Brain microvascular endothelial cell (primary cell): ENCODE data around the gene RANGAP1.
"Not testable (repeated sequence)": the region's sequence is repeated elsewhere in the genome, so short reads cannot be mapped to it uniquely, and the experiment has no call there.

Experiments
- DNase-seq: peaks from one replicate; pipeline ENCODE4 v3.0.0-alpha.2; 2020
- H3K27ac ChIP-seq: fragments of 250-450 bp; sonication (Bioruptor Pico); 2 replicates; pipeline ENCODE4 v1.5.1; 2020; ENCODE audit warnings: mild to moderate bottlenecking, moderate library complexity
- H3K27me3 ChIP-seq: fragments of 250-450 bp; sonication (Bioruptor Pico); replicated peaks from 2 replicates; pipeline ENCODE4 v1.5.1; 2020; ENCODE audit warnings: mild to moderate bottlenecking
- H3K36me3 ChIP-seq: fragments of 250-450 bp; sonication (Bioruptor Pico); replicated peaks from 2 replicates; pipeline ENCODE4 v1.5.1; 2020; ENCODE audit warnings: mild to moderate bottlenecking
- H3K4me3 ChIP-seq: 2 replicates; pipeline ENCODE4 v1.5.1; 2011; ENCODE audit warnings: low read depth, mild to moderate bottlenecking, control low read depth, low read length, moderate library complexity
- CTCF ChIP-seq: IDR thresholded peaks from 2 replicates; pipeline ENCODE4 v1.5.1; 2011; ENCODE audit warnings: low read depth, mild to moderate bottlenecking, moderate library complexity, low read length, control low read depth, inconsistent platforms; ENCODE audit errors: missing control alignments
- in situ Hi-C: cut with HindIII; loops from 2 replicates; pipeline ENCODE4 v1.10.0; 2017; ENCODE audit warnings: low sequenced_read_pairs, low pct_ligation_motif_present

RANGAP1 gene

DNA sequence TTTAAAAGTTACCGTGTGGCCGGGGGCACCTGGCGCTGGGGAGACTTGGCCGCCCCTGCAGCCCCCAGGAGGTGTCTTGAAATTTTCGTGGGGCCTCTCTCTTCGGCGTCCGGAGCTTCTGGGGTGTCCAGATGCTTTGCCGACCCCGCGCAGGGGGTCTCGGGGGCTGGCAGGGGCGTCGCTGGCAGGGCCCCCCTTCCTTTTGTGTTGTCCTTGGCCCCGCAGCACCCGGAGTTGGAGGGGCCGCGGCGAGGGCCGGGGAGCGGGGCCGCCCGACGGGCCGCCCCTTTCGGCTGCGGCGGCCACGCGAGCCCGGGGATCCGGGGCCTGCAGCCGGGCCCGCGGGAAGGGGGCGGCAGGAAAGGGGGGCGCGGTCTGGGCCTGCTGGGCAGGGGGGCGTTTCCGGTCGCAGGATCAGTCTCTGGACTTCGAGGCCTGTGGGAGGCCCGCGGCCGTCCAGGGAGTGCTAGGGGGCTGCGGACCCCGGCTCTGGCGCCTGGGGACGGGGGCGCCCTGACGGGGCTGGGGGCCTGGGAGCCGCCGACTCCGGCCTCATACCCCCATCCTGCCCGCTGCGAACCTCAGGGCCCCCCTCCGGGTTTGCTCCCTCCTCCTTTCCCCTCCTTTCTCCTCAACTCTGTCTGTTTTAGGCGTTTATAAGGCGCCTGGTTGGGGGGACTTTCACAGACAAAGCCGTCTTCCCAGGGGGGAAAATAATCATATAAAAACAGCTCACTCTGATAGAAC lies 16.2 kb upstream of the RANGAP1 start:
- TF ChIP-seq CTCF = no peak
- H3K27ac ChIP-seq = peak overlapping the region; percentile 60
- no peaks in the 10 kb centered on the region for H3K27me3 ChIP-seq
- H3K36me3 ChIP-seq = no peaks in the 10 kb centered on the region
- no peak for DNase-seq
- H3K4me3 ChIP-seq = peak overlapping the region; percentile 83
- in situ Hi-C loops = no loop called here

- in situ Hi-C loops = no loop called here
- Histone ChIP-seq H3K27ac (peak within 1 kb of the TSS; percentile 60), H3K27me3 (no peaks in the 10 kb centered on the region), H3K36me3 (no peaks in the 10 kb centered on the region), H3K4me3 (peak within 1 kb of the TSS; percentile 83)
- peak; percentile 72 for TF ChIP-seq CTCF
- peak; percentile 67 for DNase-seq
Measured at GRCh38 chr22:41301085-41302020, 15.4 kb upstream of the RANGAP1 start, which contains the start of gene ZC3H7B. Gene ZC3H7B (plus strand): TSS chr22:41301525. CDS start chr22:41320661, 19,136 bp downstream.

- Histone ChIP-seq H3K4me3 (peak overlapping the region; percentile 83), H3K36me3 (no peaks in the 10 kb centered on the region), H3K27ac (no peak overlapping the region), H3K27me3 (no peaks in the 10 kb centered on the region)
- in situ Hi-C loops = no loop called here
- TF ChIP-seq CTCF = no peak
- DNase-seq = no peak
Measured at GRCh38 chr22:41300661-41301060, 14.7 kb upstream of the RANGAP1 start.

DNA sequence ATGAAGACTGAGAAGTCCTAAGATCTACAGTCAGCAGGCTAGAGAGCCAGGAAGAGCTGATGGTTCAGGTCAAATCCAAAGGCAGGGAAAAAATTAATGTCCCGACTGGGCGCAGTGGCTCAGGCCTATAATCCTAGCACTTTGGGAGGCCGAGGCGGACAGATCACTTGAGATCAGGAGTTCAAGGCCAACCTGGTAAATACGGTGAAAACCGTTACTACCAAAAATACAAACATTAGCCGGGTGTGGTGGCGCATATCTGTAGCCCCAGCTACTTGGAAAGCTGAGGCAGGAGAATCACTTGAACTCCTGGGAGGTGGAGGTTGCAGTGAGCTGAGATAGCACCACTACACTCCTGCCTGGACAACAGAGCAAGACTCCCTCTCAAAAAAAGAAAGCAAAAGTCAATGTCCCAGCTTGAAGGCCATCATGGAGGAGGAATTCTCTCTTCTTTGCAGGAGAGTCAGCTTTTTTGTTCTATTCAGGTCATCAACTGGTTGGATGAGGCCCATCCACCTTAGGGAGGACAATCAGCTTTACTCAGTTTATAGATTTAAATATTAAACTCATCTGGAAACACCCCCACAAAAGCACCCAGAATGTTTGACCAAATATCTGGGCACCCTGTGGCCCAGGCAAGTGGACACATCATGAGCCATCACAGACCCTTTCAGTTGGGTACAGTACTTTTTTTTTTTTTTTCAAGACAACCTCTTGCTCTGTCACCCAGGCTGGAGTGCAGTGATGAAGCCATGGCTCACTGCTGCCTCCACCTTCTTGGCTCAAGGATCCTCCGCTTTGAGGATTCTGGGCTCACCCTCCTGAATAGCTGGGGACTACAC lies 11.1 kb upstream of the RANGAP1 start:
- no peaks in the 10 kb centered on the region for H3K27me3 ChIP-seq
- DNase-seq = no peak
- no peak overlapping the region for H3K27ac ChIP-seq
- in situ Hi-C loops = no loop called here
- H3K36me3 ChIP-seq = no peaks in the 10 kb centered on the region
- no peak for TF ChIP-seq CTCF
- H3K4me3 ChIP-seq = no peak overlapping the region

GRCh38 chr22:41294816-41295215 lies 8.8 kb upstream of the RANGAP1 start:
- H3K4me3 ChIP-seq, H3K27ac ChIP-seq, H3K27me3 ChIP-seq, in situ Hi-C loops, DNase-seq, H3K36me3 ChIP-seq: not testable (repeated sequence)
